GM13977 (cell line): ENCODE data around the gene CD6.

Source experiments
- DNase-seq: peaks from one replicate; pipeline ENCODE4 v3.0.0; 2012; ENCODE audit warnings: low spot score
- in situ Hi-C: fragments of 300-500 bp; cut with MboI; formaldehyde crosslinking; loops from one replicate; pipeline ENCODE4 v1.12.0; 2022; ENCODE audit warnings: low sequenced_read_pairs, low pct_unique_long_range_greater_than_20kb, mixed read lengths, inconsistent platforms; ENCODE audit not compliant: unreplicated experiment
- TF ChIP-seq, protein P1 (sequence below): IDR thresholded peaks from 2 replicates; pipeline ENCODE4 v1.5.1; 2012; ENCODE audit warnings: mild to moderate bottlenecking, control low read depth; ENCODE audit not compliant: insufficient read depth; ENCODE audit errors: extremely low read depth, missing control alignments

CD6 gene

DNA sequence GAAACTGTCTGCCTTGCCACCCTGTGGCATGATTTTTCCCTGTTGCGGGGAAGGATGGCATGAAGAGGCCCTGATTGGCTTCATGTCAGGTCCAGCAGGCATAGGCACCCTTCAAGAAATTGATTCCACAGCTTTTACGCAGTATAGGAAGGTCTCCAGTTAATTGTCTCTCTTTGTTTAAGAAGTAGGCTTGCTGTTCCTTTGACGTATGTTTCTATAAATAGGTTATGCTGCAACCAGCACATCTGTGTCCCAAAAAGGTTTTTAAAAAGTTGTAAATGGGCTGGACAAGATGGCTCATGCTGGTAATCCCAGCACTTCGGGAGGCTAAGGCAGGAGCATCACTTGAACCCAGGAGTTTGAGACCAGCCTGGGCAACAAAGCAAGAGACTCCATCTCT is 62.6 kb downstream of the CD6 start:
- in situ Hi-C loops = no loop called here
- TF ChIP-seq, protein P1, sequence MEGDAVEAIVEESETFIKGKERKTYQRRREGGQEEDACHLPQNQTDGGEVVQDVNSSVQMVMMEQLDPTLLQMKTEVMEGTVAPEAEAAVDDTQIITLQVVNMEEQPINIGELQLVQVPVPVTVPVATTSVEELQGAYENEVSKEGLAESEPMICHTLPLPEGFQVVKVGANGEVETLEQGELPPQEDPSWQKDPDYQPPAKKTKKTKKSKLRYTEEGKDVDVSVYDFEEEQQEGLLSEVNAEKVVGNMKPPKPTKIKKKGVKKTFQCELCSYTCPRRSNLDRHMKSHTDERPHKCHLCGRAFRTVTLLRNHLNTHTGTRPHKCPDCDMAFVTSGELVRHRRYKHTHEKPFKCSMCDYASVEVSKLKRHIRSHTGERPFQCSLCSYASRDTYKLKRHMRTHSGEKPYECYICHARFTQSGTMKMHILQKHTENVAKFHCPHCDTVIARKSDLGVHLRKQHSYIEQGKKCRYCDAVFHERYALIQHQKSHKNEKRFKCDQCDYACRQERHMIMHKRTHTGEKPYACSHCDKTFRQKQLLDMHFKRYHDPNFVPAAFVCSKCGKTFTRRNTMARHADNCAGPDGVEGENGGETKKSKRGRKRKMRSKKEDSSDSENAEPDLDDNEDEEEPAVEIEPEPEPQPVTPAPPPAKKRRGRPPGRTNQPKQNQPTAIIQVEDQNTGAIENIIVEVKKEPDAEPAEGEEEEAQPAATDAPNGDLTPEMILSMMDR = no peak

DNA sequence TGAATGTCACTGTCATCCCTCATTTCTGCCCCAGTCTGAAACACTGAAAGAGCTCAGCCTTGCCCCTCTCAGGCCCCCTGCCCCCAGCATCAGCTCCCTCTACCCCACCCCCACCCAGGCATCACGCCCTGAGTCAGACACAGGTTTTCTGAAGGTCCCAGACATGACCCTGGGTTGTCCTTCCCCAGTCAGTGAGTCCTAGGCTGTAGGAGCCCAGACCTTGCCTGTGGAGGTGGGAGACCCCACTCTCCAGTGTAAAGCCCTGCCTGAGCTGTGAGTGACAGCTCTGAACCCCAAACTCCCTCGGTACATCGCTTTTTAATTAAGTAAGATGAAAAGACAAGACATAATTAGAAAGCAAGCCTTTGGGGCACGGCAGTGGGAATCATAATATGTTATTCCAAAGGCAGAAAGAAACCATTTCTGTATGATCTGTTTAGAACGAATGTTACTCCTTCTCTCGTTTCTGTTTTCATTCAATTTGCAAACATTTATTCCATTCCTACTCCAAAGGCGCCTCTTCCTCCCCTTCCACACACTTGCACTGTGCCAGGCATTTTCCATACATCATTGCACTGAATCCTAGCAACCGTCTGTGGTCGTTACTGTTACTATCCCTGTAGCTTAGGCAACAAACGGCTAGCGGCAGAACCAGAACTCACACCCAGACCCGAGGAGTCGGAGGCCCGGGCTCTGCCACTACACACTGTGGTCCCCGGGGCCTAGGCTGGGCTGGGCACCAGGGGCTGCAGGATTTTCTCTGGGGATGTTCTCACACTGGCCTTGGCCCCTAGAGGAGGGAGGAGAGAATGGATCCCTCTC is 63.4 kb downstream of the CD6 start:
- in situ Hi-C loops = no loop called here
- DNase-seq = no peak

More for the DNA sequence above, 62.6 kb downstream of the CD6 start:
- no peak for DNase-seq

DNA sequence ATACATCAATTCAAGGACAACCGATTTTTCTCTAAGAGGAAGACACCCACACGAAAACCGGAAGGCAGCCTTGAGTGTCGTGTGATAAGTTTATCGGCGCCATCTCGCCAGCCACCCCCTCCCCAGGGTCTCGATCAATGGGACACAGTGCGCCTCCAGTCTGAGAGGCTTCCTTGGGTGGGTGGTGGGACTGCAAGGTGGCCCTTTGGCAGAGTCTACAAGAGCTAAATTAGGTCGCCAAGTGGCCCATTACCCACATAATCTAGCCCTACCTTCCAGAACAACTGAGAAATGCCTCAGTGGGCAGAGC is 64.0 kb downstream of the CD6 start:
- DNase-seq = no peak
- TF ChIP-seq, protein P1 = no peak
- in situ Hi-C loops = no loop called here

More for the DNA sequence above, 63.4 kb downstream of the CD6 start:
- TF ChIP-seq, protein P1 = no peak

DNA sequence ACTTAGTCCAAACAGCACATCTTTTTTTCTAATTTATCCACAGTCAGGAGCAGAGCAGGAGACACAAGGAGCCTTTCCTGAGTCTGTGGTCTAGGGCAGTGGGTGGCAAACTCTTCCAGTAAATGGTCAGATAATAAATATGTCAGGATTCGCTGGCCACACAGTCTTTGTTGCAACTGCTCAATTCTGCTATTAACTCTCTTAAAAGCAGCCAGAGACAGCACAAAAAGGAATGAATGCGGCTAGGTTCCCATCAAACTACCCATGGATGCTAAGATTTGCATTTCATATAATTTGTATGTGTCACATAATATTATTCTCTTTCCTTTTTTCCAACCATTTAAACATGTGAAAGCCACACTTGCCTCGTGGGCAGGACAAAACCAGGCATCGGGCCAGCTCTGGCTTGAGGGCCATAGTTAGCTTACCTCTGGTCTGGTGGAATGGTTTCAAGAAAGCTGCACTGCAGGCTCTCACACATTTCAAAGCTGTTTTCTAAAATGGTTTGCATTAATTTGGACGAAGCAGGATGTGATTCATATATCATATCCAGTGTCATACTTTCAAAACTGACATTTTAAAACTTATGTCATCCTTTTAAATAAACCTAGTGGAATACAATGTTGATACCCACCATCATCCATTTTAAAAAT is 66.1 kb downstream of the CD6 start:
- in situ Hi-C loops = no loop called here
- TF ChIP-seq, protein P1 = no peak
- no peak for DNase-seq

DNA sequence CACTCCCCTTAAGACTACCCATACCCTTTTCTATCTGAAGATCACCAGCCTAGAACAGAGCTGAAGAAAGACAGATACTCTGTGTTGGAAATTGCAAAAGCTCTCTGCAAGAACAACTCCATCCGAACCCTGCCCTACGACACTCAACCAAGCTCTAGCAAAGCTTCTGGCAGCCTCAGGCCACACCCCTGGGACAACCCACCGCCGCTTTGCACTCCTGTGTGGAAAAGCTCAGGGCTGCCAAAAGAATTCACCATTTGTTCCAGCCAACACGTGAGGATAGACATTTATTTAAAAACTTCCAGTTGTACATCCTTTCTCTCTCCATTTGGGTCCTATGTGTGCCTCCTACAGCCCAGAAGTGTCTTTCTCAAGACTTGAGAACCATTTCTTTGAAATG is 68.4 kb downstream of the CD6 start:
- TF ChIP-seq, protein P1 = no peak
- in situ Hi-C loops = no loop called here
- DNase-seq = no peak

DNA sequence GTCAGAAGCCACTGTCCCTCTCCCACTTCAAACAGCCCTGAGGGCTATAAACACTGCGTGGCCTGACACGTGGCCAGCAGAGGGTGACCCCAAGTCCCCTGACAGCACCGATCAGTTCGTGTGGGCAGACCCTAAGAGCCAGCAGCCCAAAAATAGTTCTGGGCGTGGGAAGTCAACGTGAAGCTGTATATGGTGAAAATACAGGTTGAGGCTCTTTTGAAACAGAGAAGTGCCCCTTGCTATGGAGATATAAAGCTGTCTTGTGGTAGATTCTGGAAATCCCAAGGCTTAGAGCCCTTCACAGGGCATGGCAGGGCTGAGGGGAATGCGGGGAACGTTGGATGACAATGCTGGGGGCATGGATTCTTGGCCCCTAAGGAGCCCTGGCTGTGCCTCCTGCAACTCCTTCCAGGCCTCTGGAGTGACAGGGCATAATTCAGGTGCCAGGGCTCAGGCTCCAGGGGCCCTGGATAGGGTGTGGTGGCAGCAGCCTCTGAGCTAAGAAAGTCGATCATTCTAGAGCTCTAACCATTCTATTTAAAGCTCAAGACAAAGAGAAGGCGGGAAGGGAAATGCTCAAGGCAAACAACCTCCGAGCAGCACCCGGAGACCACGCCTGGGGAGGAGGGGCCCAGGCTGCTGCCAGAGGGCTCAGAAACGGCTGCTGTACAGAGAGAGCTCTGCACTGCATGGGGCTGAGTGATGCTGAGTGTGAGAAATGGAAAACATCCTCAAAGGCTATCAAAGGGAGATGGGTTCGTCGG is 70.5 kb downstream of the CD6 start:
- in situ Hi-C loops = no loop called here

More for the DNA sequence above, 70.5 kb downstream of the CD6 start:
- peak; percentile 88 for DNase-seq
- TF ChIP-seq, protein P1 = no peak
